NT2/D1 (cell line): ENCODE measurements around the gene ACBD6.

Source experiments
- SUZ12 ChIP-seq: IDR thresholded peaks from 2 replicates; pipeline ENCODE4 v1.6.1; 2011; ENCODE audit not compliant: insufficient read length, insufficient read depth; ENCODE audit errors: extremely low read depth
- ZNF274 ChIP-seq: IDR thresholded peaks from 2 replicates; pipeline ENCODE4 v1.6.1; 2011; ENCODE audit warnings: mild to moderate bottlenecking, low read depth, low read length

DNA sequence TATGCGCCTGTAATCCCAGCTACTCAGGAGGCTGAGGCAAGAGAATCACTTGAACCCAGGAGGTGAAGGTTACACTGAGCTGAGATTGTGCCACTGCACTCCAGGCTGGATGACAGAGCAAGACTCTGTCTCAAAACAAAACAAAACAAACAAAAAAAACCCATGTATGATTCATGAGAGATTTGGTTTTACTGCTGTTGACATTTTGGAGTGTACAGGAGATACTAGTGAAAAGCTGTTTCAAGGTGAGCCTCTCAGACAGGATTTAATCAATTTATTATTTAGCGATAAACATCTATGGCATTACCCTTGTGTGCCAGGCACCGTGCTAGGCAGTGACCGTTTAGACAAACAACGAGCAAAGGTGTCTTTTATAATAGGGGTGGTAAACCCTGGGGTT, 255.8 kb downstream of the ACBD6 start:
- TF ChIP-seq SUZ12 = no peak
- TF ChIP-seq ZNF274 = no peak
